K562 (cell line): ENCODE measurements around the gene CCSAP. TPM values are rescaled to one million over a fixed set of nuclear protein-coding genes. Genes with fewer than 3 reads are reported as not detected.

Experiments
- ATAC-seq: fragments of 200-7000 bp; cut with Tn5 transposase; 3 replicates; pipeline ENCODE4 v1.9.1; 2020; ENCODE audit warnings: moderate library complexity
- BruUV-seq: library from RNA; stranded (reverse); fragments of 400-500 nt; replicated peaks from 2 replicates; lab custom pipeline; 2021; lab: Mats Ljungman, UMichigan
- CTCF ChIA-PET: fragments of 300-600 bp; formaldehyde crosslinking; extraction: SDS; loops from one replicate; lab custom pipeline; 2021; ENCODE audit warnings: low intra/inter-chr PET ratio; lab: Yijun Ruan, JAX
- POLR2A ChIA-PET: fragments of 300-600, 350-650 bp; sonication (Branson Sonifier 250); formaldehyde crosslinking; extraction: SDS; loops from one replicate; lab custom pipeline; 2021; ENCODE audit warnings: antibody characterized with exemption, inconsistent platforms; lab: Yijun Ruan, JAX
- DNase-seq, 4 experiments: peaks; one replicate each; pipeline versions ENCODE4 v3.0.0 to v3.0.0-alpha.2; 2011 to 2018; ENCODE audit warnings: low spot score in 3 of 4, mixed read lengths in 3 of 4; ENCODE audit errors: extremely low read depth in 1 of 4
- FAIRE-seq: peaks from 2 replicates; lab custom pipeline; 2011; peaks lifted over from hg19 to GRCh38; lab: Jason Lieb, UNC
- H2AFZ ChIP-seq: 2 replicates; pipeline ENCODE4 v1.6.0; 2011; ENCODE audit warnings: low read depth, low read length, control low read depth, inconsistent platforms
- H3K27ac ChIP-seq: fragments of 200-600 bp; 3 replicates; pipeline ENCODE4 v1.8.0; 2011; ENCODE audit warnings: low read depth, mild to moderate bottlenecking, control low read depth, inconsistent platforms, low read length, moderate library complexity, mixed read lengths; ENCODE audit errors: extremely low read depth
- H3K27me3 ChIP-seq, 2 experiments: fragments of 300-600 bp in 1 of 2; 2 replicates in 1 of 2; 3 replicates in 1 of 2; pipeline versions ENCODE4 v1.6.0 to v1.8.0; 2011; ENCODE audit warnings: inconsistent platforms in 2 of 2, low read length in 2 of 2, mild to moderate bottlenecking in 1 of 2, mixed read lengths in 1 of 2, moderate library complexity in 1 of 2; ENCODE audit not compliant: control insufficient read depth in 2 of 2, insufficient read depth in 2 of 2
- H3K36me3 ChIP-seq: fragments of 300-600 bp; 3 replicates; pipeline ENCODE4 v1.8.0; 2011; ENCODE audit warnings: mild to moderate bottlenecking, low read length, inconsistent platforms; ENCODE audit not compliant: control insufficient read depth, insufficient read depth
- H3K4me1 ChIP-seq, 2 experiments: fragments of 200-600 bp in 1 of 2; replicated peaks in 1 of 2; 2 replicates in 1 of 2; 3 replicates in 1 of 2; pipeline versions ENCODE4 v1.5.1 to v1.8.0; 2011; ENCODE audit warnings: inconsistent platforms in 2 of 2, low read length in 2 of 2, mild to moderate bottlenecking in 1 of 2, mixed read lengths in 1 of 2, moderate library complexity in 1 of 2; ENCODE audit not compliant: control insufficient read depth in 2 of 2, insufficient read depth in 2 of 2
- H3K4me2 ChIP-seq: 2 replicates; pipeline ENCODE4 v1.6.1; 2011; ENCODE audit warnings: low read length, control low read depth, inconsistent platforms, mixed read lengths; ENCODE audit not compliant: insufficient read depth
- H3K4me3 ChIP-seq: fragments of 200-600 bp; sonication (generic), shearing (Covaris generic); 2 replicates; pipeline ENCODE4 v1.5.1; 2016; ENCODE audit warnings: control low read depth, inconsistent platforms
- H3K79me2 ChIP-seq: fragments of 200-600 bp; 3 replicates; pipeline ENCODE4 v1.8.0; 2011; ENCODE audit warnings: low read length, inconsistent platforms; ENCODE audit not compliant: control insufficient read depth, insufficient read depth
- H3K9ac ChIP-seq, 2 experiments: 2 replicates each; pipeline versions ENCODE4 v1.6.0 to v1.6.1; 2011; ENCODE audit warnings: low read depth in 2 of 2, low read length in 2 of 2, control low read depth in 1 of 2, inconsistent platforms in 1 of 2, mild to moderate bottlenecking in 1 of 2, mixed read lengths in 1 of 2; ENCODE audit not compliant: insufficient read depth in 1 of 2
- H3K9me1 ChIP-seq: one replicate; pipeline ENCODE4 v1.6.0; 2011; ENCODE audit warnings: inconsistent platforms, mild to moderate bottlenecking, low read length, moderate library complexity; ENCODE audit not compliant: control insufficient read depth, insufficient read depth
- H3K9me3 ChIP-seq: replicated peaks from 2 replicates; pipeline ENCODE4 v1.5.1; 2011; ENCODE audit warnings: low read depth, low read length, inconsistent platforms; ENCODE audit not compliant: control insufficient read depth, insufficient read depth
- H4K20me1 ChIP-seq: replicated peaks from 2 replicates; pipeline ENCODE4 v1.6.1; 2011; ENCODE audit warnings: low read length, inconsistent platforms, mixed read lengths; ENCODE audit not compliant: control insufficient read depth, insufficient read depth
- BCOR ChIP-seq: fragments of 450-650 bp; IDR thresholded peaks from 2 replicates; pipeline ENCODE4 v1.6.1; 2016
- CTCF ChIP-seq, 3 experiments: IDR thresholded peaks in 2 of 3; conservative IDR thresholded peaks in 1 of 3; 2 replicates each; pipeline ENCODE4 v1.5.1; 2011 to 2012; ENCODE audit warnings: low read length in 3 of 3, mild to moderate bottlenecking in 3 of 3, control low read depth in 2 of 3, improper control_type of control experiment in 1 of 3, inconsistent platforms in 1 of 3, low read depth in 1 of 3, mixed read lengths in 1 of 3, moderate library complexity in 1 of 3; ENCODE audit not compliant: insufficient read depth in 2 of 3
- KDM1A ChIP-seq, 2 experiments: fragments of 450-650 bp; IDR thresholded peaks; 2 replicates each; pipeline ENCODE4 v1.6.1; 2016; ENCODE audit warnings: mild to moderate bottlenecking in 2 of 2
- RAD21 ChIP-seq, 2 experiments: fragments of 250-450 bp in 1 of 2; fragments of 450-650 bp in 1 of 2; sonication (Bioruptor Pico) in 1 of 2; formaldehyde crosslinking in 1 of 2; IDR thresholded peaks in 1 of 2; conservative IDR thresholded peaks in 1 of 2; 2 replicates each; pipeline versions ENCODE4 v1.4.0 to v1.8.0; 2020 to 2022; ENCODE audit warnings: mild to moderate bottlenecking in 2 of 2, moderate library complexity in 1 of 2
- RBM25 ChIP-seq: fragments of 200-400 bp; formaldehyde crosslinking; IDR thresholded peaks from 2 replicates; pipeline ENCODE4 v1.6.1; 2018; ENCODE audit warnings: low read length, low read depth, moderate library complexity; ENCODE audit not compliant: severe bottlenecking
- SUPT5H ChIP-seq: fragments of 450-650 bp; IDR thresholded peaks from 2 replicates; pipeline ENCODE4 v1.6.1; 2016
- ZNF121 ChIP-seq: sonication (generic); formaldehyde crosslinking; conservative IDR thresholded peaks from 2 replicates; pipeline ENCODE4 v1.8.0; 2022; ENCODE audit warnings: missing genetic modification reagents
- ZSCAN29 ChIP-seq: fragments of 450-650 bp; IDR thresholded peaks from 2 replicates; pipeline ENCODE4 v1.6.1; 2017
- WGBS: fragments of 100-300 bp; shearing (Covaris generic); methylation state at CpG from one replicate; pipeline ENCODE4 v1.1.6; 2016; ENCODE audit warnings: low coverage, mixed read lengths; ENCODE audit not compliant: insufficient coverage; ENCODE audit errors: missing lambda C conversion rate; 5-methylcytosine and 5-hydroxymethylcytosine counted together
- in situ Hi-C: fragments of 300-500 bp; cut with MboI; formaldehyde crosslinking; loops from 4 replicates; pipeline ENCODE4 v1.15.0; 2018; ENCODE audit warnings: inconsistent platforms, mixed read lengths
- intact Hi-C: fragments of 100-400 bp; cut with micrococcal nuclease; formaldehyde crosslinking; loops from 2 replicates; pipeline ENCODE4 v1.14.2; 2022
- polyA plus RNA-seq, 8 experiments: library from polyadenylated mRNA; depleted of rRNA in 4 of 8; stranded (reverse) in 5 of 8; unstranded in 3 of 8; fragments of >200 nt; fragmentation: Nextera tagmentation in 2 of 8; fragmentation: Illumina TruSeq in 1 of 8; extraction: Ambion mirVana in 2 of 8; extraction: Trizol in 1 of 8; gene quantifications; 2 replicates each; pipeline versions ENCODE4 v1.2.1 to v1.2.3, GENCODE V29; 2011 to 2014; ENCODE audit warnings: inconsistent platforms in 1 of 8, missing spikeins in 1 of 8
- total RNA-seq, 7 experiments: library from RNA; depleted of rRNA in 6 of 7; stranded (reverse); fragments of >200 nt in 6 of 7; fragmentation: Illumina TruSeq in 2 of 7; extraction: Trizol in 2 of 7; gene quantifications; 2 replicates each; pipeline versions ENCODE4 v1.2.1 to v1.2.3, GENCODE V29; 2011 to 2021; ENCODE audit warnings: low replicate concordance in 1 of 7
- TF ChIP-seq, protein P1 (sequence below): fragments of 450-650 bp; IDR thresholded peaks from 2 replicates; pipeline ENCODE4 v1.6.1; 2018; ENCODE audit not compliant: partially characterized antibody

Gene CCSAP
- total and polyA plus RNA-seq, 9 of the 15 experiments (the other 6 are each of a cell fraction or from before 2014, with no cell fraction given): 3.6 to 15.9 (median 9.5) TPM

GRCh38 chr1:229383188-229383587 lies 40.3 kb upstream of the CCSAP start:
- DNase-seq: no peak
- intact Hi-C loops: loop anchor here (5.0 kb wide), 1 partner anchor 126 kb away; no protein-coding TSS in a partner anchor
- Histone ChIP-seq H3K27ac (no peak overlapping the region), H3K9me3 (no peaks in the 10 kb centered on the region), H3K4me3 (no peak overlapping the region), H2AFZ (no peak overlapping the region), H3K4me2 (no peak overlapping the region)
- TF ChIP-seq SUPT5H (no peak), RBM25 (peak; percentile 47), BCOR (peak; percentile 44; the same call in 1 of the 2 replicates), ZNF121 (CRISPR knock-in tag) (peak; percentile 94), KDM1A (IDR thresholded peaks at IDR 0.05) (0 out of 4 replicates have a peak, but pooled peaks of 1 of the 2 experiments have one; percentile 7)
- TF ChIP-seq, all 486 proteins: peak for 4
- no peaks in the 10 kb centered on the region for H3K36me3 ChIP-seq
- H3K9me1 ChIP-seq: no peaks in the 10 kb centered on the region
- no peak overlapping the region for H3K9ac ChIP-seq
- H4K20me1 ChIP-seq: peaks cover 2% of the 10 kb centered on the region; the same call in 1 of the 2 replicates
- no TSS peak for BruUV-seq
- WGBS: 3% methylated on average over 3 of the region's 3 CpGs
- CTCF ChIA-PET: no interaction called here
- H3K27me3 ChIP-seq: peaks cover 66 to 73% of the 10 kb centered on the region in 2 experiments
- ATAC-seq (no peak), FAIRE-seq (no peak)
- H3K4me1 ChIP-seq: no peaks in the 10 kb centered on the region
- no peaks in the 10 kb centered on the region for H3K79me2 ChIP-seq
- in situ Hi-C loops: no loop called here
- POLR2A ChIA-PET: interaction anchor here (1.5 kb wide), 1 partner anchor 26 kb away, joined by 4 read pairs; no protein-coding TSS in a partner anchor

DNA sequence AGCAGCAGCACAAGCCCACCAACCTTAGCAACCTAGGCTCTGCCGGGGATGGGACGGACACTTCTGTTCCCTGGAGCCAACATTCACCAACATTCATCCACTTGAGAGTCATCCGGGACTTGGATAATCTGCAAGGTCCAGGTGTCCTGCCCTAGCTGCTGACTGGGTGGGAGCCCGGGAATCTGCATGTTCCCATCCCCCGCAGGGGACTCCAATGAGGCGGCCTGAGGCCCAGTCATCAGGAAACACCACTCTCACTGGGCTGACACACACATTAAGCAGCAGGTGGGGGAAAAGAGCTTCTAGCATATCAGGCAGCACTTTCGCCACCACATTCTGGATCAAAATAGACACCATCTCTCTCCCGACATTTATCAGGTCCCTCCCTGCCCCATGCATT lies 38.4 kb upstream of the CCSAP start:
- FAIRE-seq: no peak
- ChIA-PET CTCF (no interaction called here), POLR2A (interaction anchor here (0.6 kb wide), 1 partner anchor 10 kb away, joined by 4 read pairs; no protein-coding TSS in a partner anchor)
- H3K27me3 ChIP-seq: peaks cover 73 to 79% of the 10 kb centered on the region in 2 experiments
- H3K27ac ChIP-seq: no peak overlapping the region
- peak; percentile 74 for ATAC-seq
- peak in 1 of 4 experiments; percentile 29 for DNase-seq
- in situ Hi-C loops: no loop called here
- H2AFZ ChIP-seq: no peak overlapping the region
- H3K36me3 ChIP-seq: no peaks in the 10 kb centered on the region
- H3K4me2 ChIP-seq: no peak overlapping the region
- H3K4me3 ChIP-seq: no peak overlapping the region
- H3K4me1 ChIP-seq: peaks cover 0 to 3% of the 10 kb centered on the region in 2 experiments; a peak in 1 of 5 replicates
- BruUV-seq: no TSS peak
- no peaks in the 10 kb centered on the region for H3K9me1 ChIP-seq
- TF ChIP-seq ZSCAN29 (no peak), CTCF (IDR thresholded peaks at IDR 0.05 in 2 of 3, conservative IDR thresholded peaks at IDR 0.05 in 1 of 3; ENCODE audit: insufficient read depth in 2 of 3, low read depth in 1 of 3, low read length in 3 of 3) (peak in 1 of 3 experiments; percentile 21; a peak in 1 of 6 replicates), RAD21 (CRISPR knock-in tag; conservative IDR thresholded peaks at IDR 0.05 in 1 of 2, IDR thresholded peaks at IDR 0.05 in 1 of 2) (peak in 1 of 2 experiments; percentile 34; a peak in 2 of 4 replicates)
- TF ChIP-seq, protein P1, sequence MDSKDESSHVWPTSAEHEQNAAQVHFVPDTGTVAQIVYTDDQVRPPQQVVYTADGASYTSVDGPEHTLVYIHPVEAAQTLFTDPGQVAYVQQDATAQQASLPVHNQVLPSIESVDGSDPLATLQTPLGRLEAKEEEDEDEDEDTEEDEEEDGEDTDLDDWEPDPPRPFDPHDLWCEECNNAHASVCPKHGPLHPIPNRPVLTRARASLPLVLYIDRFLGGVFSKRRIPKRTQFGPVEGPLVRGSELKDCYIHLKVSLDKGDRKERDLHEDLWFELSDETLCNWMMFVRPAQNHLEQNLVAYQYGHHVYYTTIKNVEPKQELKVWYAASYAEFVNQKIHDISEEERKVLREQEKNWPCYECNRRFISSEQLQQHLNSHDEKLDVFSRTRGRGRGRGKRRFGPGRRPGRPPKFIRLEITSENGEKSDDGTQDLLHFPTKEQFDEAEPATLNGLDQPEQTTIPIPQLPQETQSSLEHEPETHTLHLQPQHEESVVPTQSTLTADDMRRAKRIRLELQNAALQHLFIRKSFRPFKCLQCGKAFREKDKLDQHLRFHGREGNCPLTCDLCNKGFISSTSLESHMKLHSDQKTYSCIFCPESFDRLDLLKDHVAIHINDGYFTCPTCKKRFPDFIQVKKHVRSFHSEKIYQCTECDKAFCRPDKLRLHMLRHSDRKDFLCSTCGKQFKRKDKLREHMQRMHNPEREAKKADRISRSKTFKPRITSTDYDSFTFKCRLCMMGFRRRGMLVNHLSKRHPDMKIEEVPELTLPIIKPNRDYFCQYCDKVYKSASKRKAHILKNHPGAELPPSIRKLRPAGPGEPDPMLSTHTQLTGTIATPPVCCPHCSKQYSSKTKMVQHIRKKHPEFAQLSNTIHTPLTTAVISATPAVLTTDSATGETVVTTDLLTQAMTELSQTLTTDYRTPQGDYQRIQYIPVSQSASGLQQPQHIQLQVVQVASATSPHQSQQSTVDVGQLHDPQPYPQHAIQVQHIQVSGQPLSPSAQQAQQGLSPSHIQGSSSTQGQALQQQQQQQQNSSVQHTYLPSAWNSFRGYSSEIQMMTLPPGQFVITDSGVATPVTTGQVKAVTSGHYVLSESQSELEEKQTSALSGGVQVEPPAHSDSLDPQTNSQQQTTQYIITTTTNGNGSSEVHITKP: peak; percentile 26
- H3K9me3 ChIP-seq: no peaks in the 10 kb centered on the region
- intact Hi-C loops: loop anchor here (5.0 kb wide), 1 partner anchor 124 kb away; no protein-coding TSS in a partner anchor
- no peak overlapping the region for H3K9ac ChIP-seq
- WGBS: 5% methylated on average over 8 of the region's 8 CpGs
- no peaks in the 10 kb centered on the region for H3K79me2 ChIP-seq
- peaks cover 2% of the 10 kb centered on the region; the same call in 1 of the 2 replicates for H4K20me1 ChIP-seq
